Fibroblast of mammary gland (primary cell): Measurements from ENCODE around the gene HYAL3.

Source experiments
- DNase-seq: peaks from one replicate; pipeline ENCODE4 v3.0.0-alpha.2; 2010; ENCODE audit warnings: low read depth
- H3K4me3 ChIP-seq: 2 replicates; pipeline ENCODE4 v1.5.1; 2011; ENCODE audit warnings: low read depth, mild to moderate bottlenecking, low read length, moderate library complexity; ENCODE audit not compliant: control insufficient read depth
- TF ChIP-seq, protein P1 (sequence below): conservative IDR thresholded peaks from 2 replicates; pipeline ENCODE4 v1.5.1; 2011; ENCODE audit warnings: low read depth, low read length, inconsistent platforms; ENCODE audit not compliant: control insufficient read depth, insufficient read depth

Gene HYAL3, protein sequence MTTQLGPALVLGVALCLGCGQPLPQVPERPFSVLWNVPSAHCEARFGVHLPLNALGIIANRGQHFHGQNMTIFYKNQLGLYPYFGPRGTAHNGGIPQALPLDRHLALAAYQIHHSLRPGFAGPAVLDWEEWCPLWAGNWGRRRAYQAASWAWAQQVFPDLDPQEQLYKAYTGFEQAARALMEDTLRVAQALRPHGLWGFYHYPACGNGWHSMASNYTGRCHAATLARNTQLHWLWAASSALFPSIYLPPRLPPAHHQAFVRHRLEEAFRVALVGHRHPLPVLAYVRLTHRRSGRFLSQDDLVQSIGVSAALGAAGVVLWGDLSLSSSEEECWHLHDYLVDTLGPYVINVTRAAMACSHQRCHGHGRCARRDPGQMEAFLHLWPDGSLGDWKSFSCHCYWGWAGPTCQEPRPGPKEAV

DNA sequence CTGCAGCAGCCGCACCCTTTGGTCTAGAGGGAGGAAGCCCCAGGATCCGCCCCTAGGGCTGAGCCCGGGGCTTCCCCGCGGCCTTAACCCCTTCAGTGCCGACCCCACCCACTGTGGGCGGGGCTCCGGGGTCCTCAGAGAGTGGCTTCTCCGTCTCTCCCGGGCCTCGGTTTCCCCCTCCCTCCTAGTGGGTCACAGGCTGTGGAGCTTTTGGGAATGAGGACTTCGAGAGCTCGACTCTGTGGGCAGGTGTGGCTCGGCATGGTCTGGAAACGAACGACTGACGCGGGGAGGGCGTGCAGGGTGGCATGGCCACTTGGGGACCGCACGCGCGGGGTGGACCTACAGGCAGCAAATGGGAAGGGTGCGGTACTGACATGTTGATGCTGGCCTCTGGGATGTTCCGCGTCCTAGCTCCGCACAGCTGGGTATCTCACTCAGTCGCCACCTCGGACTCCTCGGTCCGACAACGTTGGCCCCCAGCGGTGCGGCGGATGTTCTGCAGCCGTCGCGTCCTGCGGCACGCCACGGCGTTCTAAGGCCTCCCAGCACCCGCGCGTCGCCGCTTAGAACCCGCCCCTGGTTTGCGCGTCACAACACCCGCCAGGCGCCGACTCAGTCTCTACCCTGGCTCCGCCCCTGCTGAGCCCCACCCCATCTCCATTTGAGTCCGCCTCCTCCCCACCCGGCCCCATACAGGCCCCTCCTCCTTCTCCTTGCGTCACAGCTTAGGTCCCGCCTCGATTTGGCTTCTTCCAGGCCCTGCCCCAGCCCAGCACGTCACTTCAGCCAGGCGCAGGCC is at the start of gene HYAL3, which contains the start of gene NAA80:
TSS of gene HYAL3 (minus strand) at position 570 of the 802 bp plus-strand sequence. CDS start 3,803 bp downstream, outside the sequence.
TSS of gene NAA80 (minus strand) at position 570 of the 802 bp plus-strand sequence. CDS start 1,942 bp downstream, outside the sequence.
- TF ChIP-seq, protein P1, sequence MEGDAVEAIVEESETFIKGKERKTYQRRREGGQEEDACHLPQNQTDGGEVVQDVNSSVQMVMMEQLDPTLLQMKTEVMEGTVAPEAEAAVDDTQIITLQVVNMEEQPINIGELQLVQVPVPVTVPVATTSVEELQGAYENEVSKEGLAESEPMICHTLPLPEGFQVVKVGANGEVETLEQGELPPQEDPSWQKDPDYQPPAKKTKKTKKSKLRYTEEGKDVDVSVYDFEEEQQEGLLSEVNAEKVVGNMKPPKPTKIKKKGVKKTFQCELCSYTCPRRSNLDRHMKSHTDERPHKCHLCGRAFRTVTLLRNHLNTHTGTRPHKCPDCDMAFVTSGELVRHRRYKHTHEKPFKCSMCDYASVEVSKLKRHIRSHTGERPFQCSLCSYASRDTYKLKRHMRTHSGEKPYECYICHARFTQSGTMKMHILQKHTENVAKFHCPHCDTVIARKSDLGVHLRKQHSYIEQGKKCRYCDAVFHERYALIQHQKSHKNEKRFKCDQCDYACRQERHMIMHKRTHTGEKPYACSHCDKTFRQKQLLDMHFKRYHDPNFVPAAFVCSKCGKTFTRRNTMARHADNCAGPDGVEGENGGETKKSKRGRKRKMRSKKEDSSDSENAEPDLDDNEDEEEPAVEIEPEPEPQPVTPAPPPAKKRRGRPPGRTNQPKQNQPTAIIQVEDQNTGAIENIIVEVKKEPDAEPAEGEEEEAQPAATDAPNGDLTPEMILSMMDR, result peak; percentile 0
- peak within 1 kb of the TSS; percentile 86 for H3K4me3 ChIP-seq
- peak; percentile 99 for DNase-seq

DNA sequence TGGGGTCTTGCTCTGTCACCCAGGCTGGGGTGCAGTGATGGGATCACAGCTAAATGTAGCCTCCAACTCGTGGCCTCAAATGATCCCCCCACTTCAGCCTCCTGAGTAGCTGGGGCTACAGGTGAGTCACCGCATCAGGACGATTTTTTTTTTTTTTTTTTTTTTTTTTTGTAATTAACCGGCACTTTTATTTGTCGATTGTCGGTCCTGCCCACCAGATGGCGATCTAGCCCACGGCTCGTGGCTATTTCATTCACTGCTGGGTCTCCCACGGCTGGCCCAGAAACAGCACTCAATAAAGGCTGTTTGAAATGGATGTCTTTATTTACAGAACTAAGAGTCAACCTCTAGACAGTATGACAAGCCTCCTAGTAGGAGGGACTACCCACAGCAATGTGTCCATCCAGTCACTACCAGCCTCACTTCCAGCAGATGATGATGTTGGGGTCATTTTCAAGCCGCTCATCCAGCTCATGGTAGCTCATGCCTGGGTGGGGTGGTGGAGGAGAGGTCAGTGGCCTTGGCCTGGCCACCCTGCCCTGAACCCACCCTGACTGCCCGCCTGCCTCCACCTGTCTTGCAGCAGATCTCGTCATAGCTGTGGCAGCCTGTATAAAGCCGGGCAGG is 48.1 kb upstream of the HYAL3 start:
- no peak overlapping the region for H3K4me3 ChIP-seq
- TF ChIP-seq, protein P1, result peak; percentile 58
- DNase-seq, result peak; percentile 75

DNA sequence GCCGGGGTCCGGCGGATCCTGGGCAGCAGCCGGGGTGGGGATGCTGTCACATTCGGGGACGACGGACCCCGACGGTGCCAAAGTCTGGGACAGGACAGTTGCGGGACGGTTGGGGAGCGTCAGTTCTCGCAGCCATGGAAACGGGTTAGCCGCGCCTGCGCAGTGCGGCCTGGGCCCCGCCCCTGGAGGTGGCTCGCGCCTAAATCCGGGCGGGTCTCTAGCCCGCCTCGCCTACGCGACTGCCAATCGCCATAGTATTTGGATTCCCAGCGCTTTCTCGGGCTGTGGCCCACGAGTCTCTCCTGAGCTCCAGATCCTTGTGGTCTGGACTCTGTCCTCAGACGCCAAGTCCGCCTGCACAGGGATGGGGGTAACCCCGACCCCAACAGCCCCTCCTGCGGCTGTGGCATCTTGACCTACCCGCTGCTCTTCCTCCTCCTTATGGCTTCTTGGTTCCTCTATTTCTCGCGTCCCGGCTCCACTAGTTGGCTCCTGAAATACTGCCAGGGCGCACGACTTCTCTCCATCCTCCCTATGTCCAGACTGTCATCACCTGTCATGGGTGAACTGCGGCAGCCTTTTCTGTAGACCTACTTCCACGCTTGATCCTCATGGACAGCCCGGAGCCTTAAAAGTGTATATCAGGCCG is 46.5 kb upstream of the HYAL3 start, which contains the start of gene ZMYND10:
TSS of gene ZMYND10 (minus strand) at position 147 of the 649 bp plus-strand sequence. CDS start 153 bp downstream, outside the sequence.
- DNase-seq, result peak; percentile 59
- H3K4me3 ChIP-seq, result peak within 1 kb of the TSS; percentile 42
- TF ChIP-seq, protein P1, result no peak

DNA sequence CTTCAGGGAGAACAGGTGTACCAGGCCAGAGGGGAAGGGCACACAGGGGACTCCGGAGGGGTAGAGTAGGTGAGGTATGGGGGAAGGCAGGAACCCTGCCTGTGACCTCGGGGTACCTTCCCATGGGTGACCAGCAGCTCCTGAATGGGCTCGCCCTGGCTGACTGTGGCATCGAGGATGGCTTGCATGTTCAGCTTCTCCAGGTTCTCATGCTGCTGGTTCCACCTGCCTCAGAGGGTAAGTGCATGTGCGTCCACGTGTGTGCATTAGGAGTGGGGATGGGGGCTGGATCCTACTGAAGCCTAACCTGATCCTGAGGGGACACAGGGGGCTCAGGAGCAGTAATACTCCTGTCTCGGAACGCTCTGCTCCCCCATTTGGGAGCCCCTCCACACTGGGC is 45.8 kb upstream of the HYAL3 start:
- DNase-seq, result no peak
- peak overlapping the region; percentile 42 for H3K4me3 ChIP-seq
- TF ChIP-seq, protein P1, result no peak

DNA sequence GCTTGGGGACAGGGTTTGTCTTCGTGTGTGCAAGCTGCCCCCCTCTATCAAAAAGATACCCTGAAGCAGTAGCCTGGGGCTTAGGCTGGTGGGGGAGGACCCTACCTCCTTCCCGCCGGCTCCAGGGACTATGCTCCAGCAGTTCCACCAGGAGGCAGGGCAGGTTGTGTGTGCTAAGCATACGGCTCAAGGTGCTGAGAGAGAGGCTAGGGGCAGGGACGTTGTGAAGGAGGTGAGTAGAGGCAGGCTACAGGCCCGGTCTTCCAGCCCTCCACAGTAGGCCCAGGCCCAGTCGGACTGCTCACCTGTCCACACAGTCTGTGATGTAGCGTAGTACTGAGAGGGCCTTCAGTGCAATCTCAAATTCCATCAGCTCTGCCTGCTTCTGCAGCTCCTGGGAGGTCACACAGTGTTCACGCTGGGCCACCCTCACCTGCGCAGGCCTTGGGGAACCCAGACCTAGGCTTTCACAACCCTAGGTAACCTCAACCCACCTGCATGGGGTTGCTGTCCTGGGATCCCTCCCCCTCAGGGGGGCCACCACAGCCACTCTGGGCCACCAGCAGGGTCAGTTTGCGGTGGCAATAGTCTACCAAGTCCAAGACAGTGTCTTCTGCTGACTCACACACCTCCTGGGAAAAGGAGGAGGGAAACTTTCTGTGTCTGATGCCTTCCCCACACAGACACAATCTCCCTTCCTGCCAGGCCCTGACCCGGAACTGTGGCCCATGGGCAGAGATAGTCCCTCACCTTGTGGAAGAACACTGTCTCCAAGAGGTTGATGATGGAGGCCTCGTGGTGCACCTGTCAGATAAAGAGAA is 43.8 kb upstream of the HYAL3 start:
- DNase-seq, result no peak
- TF ChIP-seq, protein P1, result no peak
- H3K4me3 ChIP-seq, result no peak overlapping the region
